ENCODE measurements around the gene OSBPL10.

- TF ChIP-seq CTCF (IDR thresholded peaks at IDR 0.05) (no peak), POLR2A (IDR thresholded peaks at IDR 0.05) (no peak)
Measured at GRCh38 chr3:31947671-31948091, 33.4 kb downstream of the OSBPL10 start.
